T-helper 17 cell (primary cell): Measurements from ENCODE around the gene IDH1. TPM values are rescaled to one million over a fixed set of nuclear protein-coding genes. Genes with fewer than 3 reads are reported as not detected.
"Not testable (repeated sequence)": the region's sequence is repeated elsewhere in the genome, so short reads cannot be mapped to it uniquely, and the experiment has no call there.

Experiments used
- ATAC-seq: fragments of 150-1000 bp; cut with Tn5 transposase; 2 replicates; pipeline ENCODE4 v1.10.0; 2021; ENCODE audit warnings: mild to moderate bottlenecking, moderate library complexity
- DNase-seq, 3 donors: peaks; one replicate each; pipeline versions ENCODE4 v3.0.0 to v3.0.0-alpha.2; 2020 to 2021
- H3K9me3 ChIP-seq: one replicate; pipeline ENCODE4 v1.7.0; 2013; ENCODE audit warnings: low read length, mild to moderate bottlenecking; ENCODE audit not compliant: control insufficient read depth, poor library complexity, severe bottlenecking
- H3K27ac Mint-ChIP-seq: one replicate; pipeline ENCODE4 v1.8.0; 2022; ENCODE audit warnings: mild to moderate bottlenecking, moderate library complexity, mixed read lengths
- H3K27me3 Mint-ChIP-seq: one replicate; pipeline ENCODE4 v1.8.0; 2022; ENCODE audit warnings: mixed read lengths
- H3K36me3 Mint-ChIP-seq: one replicate; pipeline ENCODE4 v1.8.0; 2022; ENCODE audit warnings: low read depth, mixed read lengths
- H3K4me1 Mint-ChIP-seq: one replicate; pipeline ENCODE4 v1.8.0; 2022; ENCODE audit warnings: mild to moderate bottlenecking, mixed read lengths
- H3K4me3 Mint-ChIP-seq: one replicate; pipeline ENCODE4 v1.8.0; 2022; ENCODE audit warnings: mild to moderate bottlenecking, moderate library complexity, mixed read lengths
- total RNA-seq, 4 donors: library from RNA in 2 of 4; stranded (reverse) in 2 of 4; gene quantifications; one replicate each; pipeline ENCODE4 v1.2.3 and lab custom pipeline; 2022 to 2026

Gene IDH1
- total RNA-seq, 2 donors from 2014 or later = 3.5 to 5.8 TPM

GRCh38 chr2:208227581-208228232 is 27.2 kb downstream of the IDH1 start:
- H3K36me3 Mint-ChIP-seq = peaks cover 2% of the 10 kb centered on the region
- H3K4me1 Mint-ChIP-seq = no peaks in the 10 kb centered on the region
- DNase-seq (no peak), ATAC-seq (no peak)
- no peaks in the 10 kb centered on the region for H3K9me3 ChIP-seq
- H3K27ac Mint-ChIP-seq = no peak overlapping the region
- no peaks in the 10 kb centered on the region for H3K27me3 Mint-ChIP-seq
- H3K4me3 Mint-ChIP-seq = no peak overlapping the region

GRCh38 chr2:208224802-208225201 is 30.1 kb downstream of the IDH1 start:
- H3K36me3 Mint-ChIP-seq = peaks cover 5% of the 10 kb centered on the region
- ATAC-seq (no peak), DNase-seq (no peak)
- no peak overlapping the region for H3K27ac Mint-ChIP-seq
- no peaks in the 10 kb centered on the region for H3K4me1 Mint-ChIP-seq
- no peak overlapping the region for H3K4me3 Mint-ChIP-seq
- no peaks in the 10 kb centered on the region for H3K9me3 ChIP-seq
- H3K27me3 Mint-ChIP-seq = no peaks in the 10 kb centered on the region

- Mint-ChIP-seq H3K4me3 (no peak overlapping the region), H3K4me1 (no peaks in the 10 kb centered on the region), H3K27me3 (no peaks in the 10 kb centered on the region), H3K27ac (no peak overlapping the region), H3K36me3 (peaks cover 5% of the 10 kb centered on the region)
- ATAC-seq (no peak), DNase-seq (no peak)
- H3K9me3 ChIP-seq = no peaks in the 10 kb centered on the region
Measured at GRCh38 chr2:208222351-208222750, 32.5 kb downstream of the IDH1 start.

- not testable (repeated sequence) for H3K4me1 Mint-ChIP-seq, ATAC-seq, H3K36me3 Mint-ChIP-seq, H3K9me3 ChIP-seq, DNase-seq, H3K27me3 Mint-ChIP-seq, H3K4me3 Mint-ChIP-seq, H3K27ac Mint-ChIP-seq
Measured at GRCh38 chr2:208221873-208222272, 33.0 kb downstream of the IDH1 start.

- H3K4me1 Mint-ChIP-seq = peaks cover 6% of the 10 kb centered on the region
- ATAC-seq (no peak), DNase-seq (no peak)
- H3K27me3 Mint-ChIP-seq = peaks cover 6% of the 10 kb centered on the region
- no peaks in the 10 kb centered on the region for H3K36me3 Mint-ChIP-seq
- H3K4me3 Mint-ChIP-seq = no peak overlapping the region
- H3K9me3 ChIP-seq = no peaks in the 10 kb centered on the region
- no peak overlapping the region for H3K27ac Mint-ChIP-seq
Measured at GRCh38 chr2:208210688-208211451, 44.0 kb downstream of the IDH1 start.

GRCh38 chr2:208208335-208209085 is 46.4 kb downstream of the IDH1 start:
- Mint-ChIP-seq H3K27me3 (peaks cover 6% of the 10 kb centered on the region), H3K4me1 (peaks cover 5% of the 10 kb centered on the region), H3K4me3 (no peak overlapping the region), H3K27ac (no peak overlapping the region), H3K36me3 (no peaks in the 10 kb centered on the region)
- ATAC-seq (no peak), DNase-seq (no peak)
- H3K9me3 ChIP-seq = no peaks in the 10 kb centered on the region

GRCh38 chr2:208207769-208208168 is 47.1 kb downstream of the IDH1 start:
- ATAC-seq (no peak), DNase-seq (no peak)
- H3K9me3 ChIP-seq = no peaks in the 10 kb centered on the region
- H3K27me3 Mint-ChIP-seq = peaks cover 6% of the 10 kb centered on the region
- no peaks in the 10 kb centered on the region for H3K36me3 Mint-ChIP-seq
- no peak overlapping the region for H3K4me3 Mint-ChIP-seq
- peaks cover 4% of the 10 kb centered on the region for H3K4me1 Mint-ChIP-seq
- no peak overlapping the region for H3K27ac Mint-ChIP-seq

- no peak for DNase-seq
- H3K27me3 Mint-ChIP-seq = peaks cover 12% of the 10 kb centered on the region
- ATAC-seq = no peak
- no peaks in the 10 kb centered on the region for H3K9me3 ChIP-seq
- peak overlapping the region; percentile 29 for H3K27ac Mint-ChIP-seq
- H3K36me3 Mint-ChIP-seq = no peaks in the 10 kb centered on the region
- no peak overlapping the region for H3K4me3 Mint-ChIP-seq
- H3K4me1 Mint-ChIP-seq = peaks cover 4% of the 10 kb centered on the region
Measured at GRCh38 chr2:208204166-208204565, 50.7 kb downstream of the IDH1 start.

GRCh38 chr2:208195531-208195930 is 59.3 kb downstream of the IDH1 start:
- ATAC-seq = no peak
- Mint-ChIP-seq H3K36me3 (no peaks in the 10 kb centered on the region), H3K4me3 (no peak overlapping the region), H3K4me1 (no peaks in the 10 kb centered on the region), H3K27me3 (peaks cover 7% of the 10 kb centered on the region), H3K27ac (no peak overlapping the region)
- H3K9me3 ChIP-seq = no peaks in the 10 kb centered on the region
- no peak for DNase-seq

- no peak for ATAC-seq
- Mint-ChIP-seq H3K4me3 (no peak overlapping the region), H3K36me3 (no peaks in the 10 kb centered on the region), H3K27ac (no peak overlapping the region), H3K4me1 (peaks cover 2% of the 10 kb centered on the region), H3K27me3 (peaks cover 6% of the 10 kb centered on the region)
- no peaks in the 10 kb centered on the region for H3K9me3 ChIP-seq
- no peak for DNase-seq
Measured at GRCh38 chr2:208192611-208193236, 62.1 kb downstream of the IDH1 start.

- H3K27ac Mint-ChIP-seq = no peak within 1 kb of the TSS
Measured at GRCh38 chr2:208189810-208190503, 64.9 kb downstream of the IDH1 start, which contains the start of gene C2orf80. Gene C2orf80 (minus strand): TSS chr2:208190030. CDS start chr2:208186986, 3,044 bp downstream.

GRCh38 chr2:208189069-208189809 is 65.6 kb downstream of the IDH1 start:
- ATAC-seq (no peak), DNase-seq (no peak)
- Mint-ChIP-seq H3K36me3 (no peaks in the 10 kb centered on the region), H3K4me3 (no peak overlapping the region), H3K27ac (no peak overlapping the region), H3K4me1 (peaks cover 2% of the 10 kb centered on the region), H3K27me3 (peaks cover 19% of the 10 kb centered on the region)
- H3K9me3 ChIP-seq = no peaks in the 10 kb centered on the region

More at GRCh38 chr2:208189810-208190503, 64.9 kb downstream of the IDH1 start, which contains the start of gene C2orf80:
- no peaks in the 10 kb centered on the region for H3K36me3 Mint-ChIP-seq
- H3K9me3 ChIP-seq = no peaks in the 10 kb centered on the region
- DNase-seq (no peak), ATAC-seq (no peak)
- H3K4me1 Mint-ChIP-seq = peaks cover 2% of the 10 kb centered on the region
- no peak within 1 kb of the TSS for H3K4me3 Mint-ChIP-seq
- H3K27me3 Mint-ChIP-seq = peaks cover 12% of the 10 kb centered on the region
